NB4 (cell line): ENCODE measurements around the gene PSORS1C2.

Experiments
- MAX ChIP-seq: IDR thresholded peaks from 2 replicates; pipeline ENCODE4 v1.6.1; 2011; ENCODE audit warnings: low read depth, low read length
- MYC ChIP-seq: IDR thresholded peaks from 2 replicates; pipeline ENCODE4 v1.6.1; 2011; ENCODE audit warnings: low read depth, low read length
- POLR2A ChIP-seq: IDR thresholded peaks from 2 replicates; pipeline ENCODE4 v1.6.1; 2011; ENCODE audit warnings: mild to moderate bottlenecking; ENCODE audit not compliant: insufficient read length; ENCODE audit errors: extremely low read depth
- TF ChIP-seq, protein P1 (sequence below): IDR thresholded peaks from one replicate; pipeline ENCODE4 v1.5.1; 2012; ENCODE audit warnings: low read depth, low read length

GRCh38 chr6:31128093-31128676, 10.7 kb downstream of the PSORS1C2 start:
- TF ChIP-seq, protein P1, sequence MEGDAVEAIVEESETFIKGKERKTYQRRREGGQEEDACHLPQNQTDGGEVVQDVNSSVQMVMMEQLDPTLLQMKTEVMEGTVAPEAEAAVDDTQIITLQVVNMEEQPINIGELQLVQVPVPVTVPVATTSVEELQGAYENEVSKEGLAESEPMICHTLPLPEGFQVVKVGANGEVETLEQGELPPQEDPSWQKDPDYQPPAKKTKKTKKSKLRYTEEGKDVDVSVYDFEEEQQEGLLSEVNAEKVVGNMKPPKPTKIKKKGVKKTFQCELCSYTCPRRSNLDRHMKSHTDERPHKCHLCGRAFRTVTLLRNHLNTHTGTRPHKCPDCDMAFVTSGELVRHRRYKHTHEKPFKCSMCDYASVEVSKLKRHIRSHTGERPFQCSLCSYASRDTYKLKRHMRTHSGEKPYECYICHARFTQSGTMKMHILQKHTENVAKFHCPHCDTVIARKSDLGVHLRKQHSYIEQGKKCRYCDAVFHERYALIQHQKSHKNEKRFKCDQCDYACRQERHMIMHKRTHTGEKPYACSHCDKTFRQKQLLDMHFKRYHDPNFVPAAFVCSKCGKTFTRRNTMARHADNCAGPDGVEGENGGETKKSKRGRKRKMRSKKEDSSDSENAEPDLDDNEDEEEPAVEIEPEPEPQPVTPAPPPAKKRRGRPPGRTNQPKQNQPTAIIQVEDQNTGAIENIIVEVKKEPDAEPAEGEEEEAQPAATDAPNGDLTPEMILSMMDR: peak; percentile 96
- TF ChIP-seq POLR2A (no peak), MAX (peak; percentile 18; the same call in 1 of the 2 replicates), MYC (no peak)
